NAMALWA (cell line): ENCODE data around the gene PPP1R12B.
"Not testable (repeated sequence)": the region's sequence is repeated elsewhere in the genome, so short reads cannot be mapped to it uniquely, and the experiment has no call there.

Experiments used
- DNase-seq: peaks from one replicate; pipeline ENCODE4 v3.0.0-alpha.2; 2015; ENCODE audit warnings: low spot score

PPP1R12B gene

DNA sequence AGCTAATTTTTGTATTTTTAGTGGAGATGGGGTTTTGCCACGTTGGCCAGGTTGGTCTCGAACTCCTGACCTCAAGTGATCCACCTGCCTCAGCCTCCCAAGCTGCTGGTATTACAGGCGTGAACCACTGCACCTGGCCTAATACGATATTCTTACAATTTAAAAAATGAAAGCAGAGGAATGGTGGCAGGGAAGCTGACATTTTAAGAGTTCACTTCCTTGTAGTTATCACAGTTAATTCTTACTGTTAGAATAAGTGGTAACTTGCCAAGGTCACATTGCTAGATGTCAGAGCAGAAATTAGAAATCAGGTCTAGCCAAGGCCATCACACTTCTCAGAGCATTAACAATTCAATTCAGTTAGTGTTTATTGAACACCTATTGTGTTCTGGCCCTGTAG lies 207.5 kb downstream of the PPP1R12B start:
- not testable (repeated sequence) for DNase-seq

GRCh38 chr1:202557662-202558061 lies 209.2 kb downstream of the PPP1R12B start:
- DNase-seq: not testable (repeated sequence)

GRCh38 chr1:202561240-202561639 lies 212.7 kb downstream of the PPP1R12B start:
- no peak for DNase-seq

DNA sequence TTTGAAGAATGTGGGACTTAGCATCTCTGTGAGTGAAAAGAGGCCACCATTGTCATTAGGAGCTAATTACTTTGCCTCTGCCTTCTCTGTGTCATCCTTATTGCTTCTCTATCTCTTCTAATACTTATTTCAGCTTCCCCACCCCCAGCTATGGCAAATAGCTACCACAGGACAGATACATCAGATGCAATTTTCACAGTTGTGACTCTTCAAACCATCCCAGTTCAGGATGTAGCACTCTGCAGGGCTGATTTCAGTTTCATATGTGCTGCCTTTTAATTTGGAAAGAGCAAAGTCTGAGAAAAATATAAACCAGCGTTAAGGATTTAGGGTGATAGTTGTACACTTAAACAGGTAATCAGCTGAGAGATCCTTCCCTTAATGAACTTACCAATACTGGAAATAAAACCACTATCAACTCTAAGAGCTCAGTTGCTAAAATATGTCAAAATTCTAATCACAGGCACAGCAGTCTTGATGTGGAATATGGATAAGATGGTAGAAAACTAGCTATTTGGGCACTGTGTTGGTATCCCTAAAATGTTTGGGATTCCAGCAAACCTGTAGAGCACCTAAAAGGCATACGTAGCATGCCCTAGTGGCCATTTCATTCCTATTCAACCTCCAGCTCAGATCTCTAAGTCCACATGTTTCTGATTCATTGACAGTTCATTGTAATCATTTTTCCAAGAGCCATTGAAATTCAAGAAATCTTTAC lies 213.4 kb downstream of the PPP1R12B start:
- DNase-seq: no peak

GRCh38 chr1:202562444-202563060 lies 214.1 kb downstream of the PPP1R12B start:
- no peak for DNase-seq

DNA sequence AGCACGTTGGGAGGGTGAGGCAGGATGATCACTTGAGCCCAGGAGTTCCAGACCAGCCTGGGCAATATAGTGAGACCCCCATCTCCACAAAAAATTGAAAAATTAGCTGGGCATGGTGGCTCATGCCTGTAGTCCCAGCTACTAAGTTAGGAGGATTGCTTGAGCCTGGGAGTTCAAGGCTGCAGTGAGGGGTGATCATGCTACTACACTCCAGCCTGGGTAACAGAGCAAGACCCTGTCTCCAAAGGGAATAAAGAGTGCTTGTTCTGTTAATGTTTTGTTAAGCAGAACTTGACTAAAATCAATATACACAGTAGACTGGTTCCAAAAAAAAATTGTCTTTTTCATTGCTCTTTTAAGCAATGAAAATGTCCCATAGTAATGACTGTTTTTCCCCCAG lies 215.3 kb downstream of the PPP1R12B start:
- no peak for DNase-seq

- no peak for DNase-seq
These were observed 216.5 kb downstream of the PPP1R12B start for GRCh38 chr1:202564958-202565495.

GRCh38 chr1:202565890-202566602 lies 217.5 kb downstream of the PPP1R12B start:
- peak; percentile 57 for DNase-seq

DNA sequence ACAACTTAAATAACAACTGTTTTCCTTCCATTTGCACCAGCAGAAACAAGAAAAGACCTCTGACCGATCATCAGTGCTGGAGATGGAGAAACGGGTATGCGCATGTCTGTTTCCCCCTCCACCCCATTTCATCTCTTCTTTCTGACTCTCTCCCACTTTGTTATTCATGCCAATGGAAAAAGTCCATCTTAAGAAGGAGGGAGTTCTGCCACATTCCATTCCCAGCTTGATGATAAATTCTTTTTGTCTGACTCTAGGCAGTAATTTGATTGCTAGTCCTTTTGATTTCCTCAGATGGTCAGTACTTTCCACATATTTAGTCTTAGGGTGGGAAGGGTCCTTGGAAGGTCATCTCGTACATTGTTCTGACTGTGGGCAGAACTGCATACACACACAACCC lies 219.2 kb downstream of the PPP1R12B start:
- DNase-seq: no peak

DNA sequence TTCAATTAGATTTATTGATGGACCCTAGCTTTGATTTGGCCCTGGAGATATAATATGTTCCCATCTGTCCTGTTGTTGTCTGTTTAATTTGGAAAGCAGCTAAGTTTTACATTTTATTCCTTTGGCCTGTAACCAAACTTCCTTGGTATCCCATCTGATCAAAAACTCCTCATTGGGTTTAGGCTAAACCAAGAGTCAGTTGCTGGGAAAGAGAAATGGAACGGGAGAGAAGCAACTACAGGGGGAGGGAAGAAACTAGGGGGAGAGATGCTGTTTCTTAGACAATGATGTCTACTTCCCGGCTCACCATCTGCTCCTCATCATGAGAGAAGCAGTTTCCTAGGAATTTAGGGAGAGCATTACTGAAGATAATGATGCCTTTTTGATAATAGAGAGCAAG lies 219.9 kb downstream of the PPP1R12B start:
- DNase-seq: no peak

DNA sequence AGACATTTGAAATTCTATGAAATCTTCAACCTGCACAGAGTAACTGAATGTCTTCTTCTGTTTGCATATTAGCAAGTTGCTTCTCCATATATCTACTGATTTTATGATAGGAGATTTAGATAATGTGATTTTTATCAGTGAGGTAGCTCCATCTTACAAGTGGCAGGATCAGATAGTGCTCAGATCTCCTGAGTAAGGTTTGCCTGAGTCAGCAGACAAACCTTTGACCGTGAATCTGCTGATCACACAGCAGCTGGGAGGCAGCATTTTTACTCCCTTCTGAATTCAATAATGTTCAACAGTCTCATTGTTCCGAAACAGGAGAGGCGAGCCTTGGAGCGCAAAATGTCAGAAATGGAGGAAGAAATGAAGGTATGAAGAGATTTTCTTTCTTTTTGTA lies 220.3 kb downstream of the PPP1R12B start:
- DNase-seq: no peak

DNA sequence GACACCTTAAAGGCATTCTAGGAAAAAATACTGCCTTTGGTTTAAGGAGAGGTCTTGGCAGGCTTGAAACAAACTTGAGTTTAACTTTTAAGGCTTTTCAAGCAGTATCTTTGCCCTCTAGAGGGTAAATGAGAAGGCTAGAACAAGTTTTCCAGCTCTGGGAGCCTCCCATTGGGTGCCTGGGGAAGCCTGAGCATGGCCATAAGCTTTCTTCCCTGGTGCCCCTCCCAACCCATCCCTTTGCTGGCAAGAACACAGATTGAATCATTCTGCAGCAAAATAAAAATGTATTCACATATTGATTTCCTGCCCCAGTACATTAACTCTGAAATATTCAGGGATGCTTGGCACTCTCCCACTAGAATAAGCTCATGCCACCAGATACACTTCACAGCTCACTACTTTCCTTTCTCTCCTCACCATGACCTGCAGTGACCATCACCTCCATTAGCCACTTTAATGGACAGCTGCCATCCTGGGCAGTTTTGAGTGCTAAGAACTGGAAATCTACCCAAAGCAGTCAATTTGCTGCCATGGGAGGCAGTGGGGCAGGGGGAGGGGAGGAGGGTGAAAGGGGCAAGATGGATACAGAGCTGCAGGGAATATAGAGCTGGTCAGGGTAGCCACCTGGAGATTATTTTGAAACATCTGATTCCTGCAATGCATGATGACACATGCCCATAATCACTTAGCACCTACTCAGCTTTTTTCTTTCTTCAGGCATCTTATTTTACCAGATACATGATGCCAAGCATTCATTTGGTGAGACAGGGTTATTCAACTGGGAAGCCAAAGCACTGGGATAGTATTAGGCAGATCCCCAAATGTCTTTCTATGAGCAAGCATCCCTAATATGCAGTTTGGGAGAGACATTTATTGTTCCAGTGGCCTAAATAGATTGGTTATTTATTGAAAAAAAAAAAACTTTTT lies 221.2 kb downstream of the PPP1R12B start:
- no peak for DNase-seq

DNA sequence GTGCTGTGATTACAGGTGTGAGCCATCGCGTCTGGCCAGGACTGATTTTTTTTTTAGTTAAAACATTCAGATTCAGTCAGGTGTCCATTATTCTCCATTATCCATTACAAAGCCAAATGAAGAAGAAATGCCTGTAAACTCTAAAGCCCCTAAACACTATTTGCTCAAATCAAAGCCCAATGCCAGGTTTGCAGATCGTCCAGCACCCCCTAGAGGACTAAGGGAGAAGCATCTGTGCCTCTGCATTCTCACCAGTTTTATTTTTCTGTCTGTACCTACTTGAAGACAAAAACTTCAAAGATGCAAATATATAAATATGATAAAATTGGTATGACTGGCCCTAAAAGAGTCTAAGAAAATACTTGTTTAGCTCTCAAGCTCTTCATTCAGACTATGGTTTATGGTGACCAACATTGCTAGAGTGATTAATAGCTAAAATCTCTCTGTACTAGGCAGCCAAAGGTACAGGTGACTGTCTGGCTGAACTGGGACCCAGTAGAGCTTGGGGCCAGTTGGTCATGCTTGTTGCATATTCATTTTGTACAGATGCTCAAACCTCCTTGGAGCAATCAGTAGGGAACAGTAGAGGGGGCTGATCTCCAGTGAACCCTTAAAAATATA lies 223.3 kb downstream of the PPP1R12B start:
- DNase-seq: peak; percentile 68

- no peak for DNase-seq
These were observed 224.4 kb downstream of the PPP1R12B start for GRCh38 chr1:202572867-202573266.

DNA sequence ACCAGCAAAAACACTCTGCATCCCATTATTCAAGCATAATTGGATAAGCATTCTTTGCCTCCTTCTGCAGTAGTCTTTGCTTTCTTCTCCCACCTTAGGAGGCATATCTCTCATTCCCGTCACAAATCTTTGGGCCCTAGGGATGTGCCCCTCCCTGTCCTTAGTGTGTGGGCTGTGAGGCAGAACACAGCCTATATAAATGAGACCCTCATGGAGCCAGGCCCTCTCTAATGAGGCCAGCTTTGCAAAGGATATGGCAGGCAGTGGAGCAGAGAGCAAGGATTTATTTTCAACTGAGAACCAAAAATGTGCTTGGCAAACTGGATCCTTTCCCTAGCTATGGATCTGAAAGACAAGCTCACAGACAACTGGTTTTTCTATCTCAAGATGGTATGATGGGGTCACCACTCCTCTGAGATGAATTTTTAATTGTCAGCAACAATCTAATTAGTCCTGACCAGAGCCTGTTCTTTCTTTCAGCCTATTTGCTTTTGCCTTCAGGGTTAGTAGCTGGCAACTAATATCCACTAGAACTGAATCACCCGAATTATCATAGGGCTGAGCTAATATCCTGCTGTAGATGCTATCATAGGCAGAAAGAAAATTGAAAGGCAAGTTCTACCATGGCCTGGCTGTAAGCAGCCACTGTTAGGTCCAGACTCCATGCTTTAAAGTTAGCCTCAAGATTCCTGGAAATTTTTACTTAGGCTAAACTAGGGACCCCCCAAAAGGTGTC lies 227.6 kb downstream of the PPP1R12B start:
- no peak for DNase-seq

DNA sequence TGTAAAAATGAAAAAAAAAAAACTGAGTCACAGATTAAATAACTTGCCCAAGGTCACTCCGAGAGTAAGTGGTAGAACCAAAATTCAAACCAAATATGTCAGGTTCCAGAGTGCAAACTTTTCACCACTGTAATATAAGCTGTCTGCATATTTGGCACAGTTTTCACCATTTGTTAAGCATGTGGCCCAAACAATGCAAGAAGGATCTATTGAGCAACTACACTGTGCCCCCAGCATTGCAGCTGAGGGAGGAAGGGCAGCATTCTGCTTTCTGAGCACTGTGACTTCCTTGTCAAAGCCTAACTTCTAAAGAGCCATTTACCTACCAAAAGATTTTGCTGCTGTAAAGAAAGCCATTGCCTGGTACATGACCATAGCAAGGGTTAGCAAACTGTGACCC lies 228.3 kb downstream of the PPP1R12B start:
- no peak for DNase-seq

DNA sequence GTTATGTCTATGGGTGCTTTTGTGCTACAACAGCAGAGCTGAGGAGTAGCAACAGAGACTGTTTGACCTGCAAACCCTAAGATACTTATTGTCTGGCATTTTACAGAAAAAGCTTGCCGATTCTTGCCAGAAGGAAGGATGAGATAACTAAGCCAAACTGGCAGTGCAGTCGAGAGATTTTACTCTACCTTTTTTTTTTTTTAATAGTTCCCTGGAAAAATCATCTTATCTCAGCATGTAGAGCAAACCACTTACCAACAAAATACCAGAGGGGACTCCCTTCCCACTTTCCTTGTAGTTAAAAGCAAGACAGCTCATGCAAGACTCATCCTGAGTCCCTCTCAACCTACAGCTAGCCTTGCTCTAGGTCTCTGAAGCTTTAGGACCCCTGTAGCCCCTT lies 228.9 kb downstream of the PPP1R12B start:
- DNase-seq: no peak

GRCh38 chr1:202578001-202578504 lies 229.6 kb downstream of the PPP1R12B start:
- no peak for DNase-seq

DNA sequence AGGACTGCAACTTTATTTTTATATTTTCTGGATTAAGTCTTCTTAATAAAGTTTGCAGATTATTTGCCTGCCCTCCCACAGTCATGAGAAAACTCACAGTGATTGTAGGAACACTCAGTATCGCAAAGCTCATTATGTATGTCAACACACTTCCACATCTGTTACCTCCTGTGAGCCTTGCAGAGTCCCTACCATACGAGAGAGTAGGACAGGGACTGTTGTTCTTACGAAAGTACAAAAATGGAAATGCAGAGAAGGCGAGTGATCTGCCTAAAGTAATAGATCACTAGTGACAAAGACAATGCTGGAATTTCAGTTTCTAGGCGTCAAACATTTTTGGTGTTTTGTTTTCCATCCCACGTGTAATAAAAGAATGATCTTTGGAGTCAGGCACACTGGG lies 230.1 kb downstream of the PPP1R12B start:
- DNase-seq: no peak

- DNase-seq: no peak
These were observed 231.3 kb downstream of the PPP1R12B start for GRCh38 chr1:202579806-202580205.
